ENCODE results near the gene MIER1. TPM values are rescaled to one million over a fixed set of nuclear protein-coding genes. Genes with fewer than 3 reads are reported as not detected.

Gene MIER1
- total RNA-seq, 4 donors from 2014 or later = 25.1 to 59.9 (median 44.9) TPM

GRCh38 chr1:66981679-66982078, 56.9 kb downstream of the MIER1 start:
- Histone ChIP-seq H3K36me3 (no peaks in the 10 kb centered on the region), H3K9me3 (no peaks in the 10 kb centered on the region), H3K4me1 (peaks cover 0 to 5% of the 10 kb centered on the region in 2 donors), H3K27me3 (no peaks in the 10 kb centered on the region), H3K27ac (peak overlapping the region; percentile 46 to 64), H3K4me3 (peak overlapping the region in 1 of 2 donors; percentile 22)
- intact Hi-C loops (cut with DNase I; ENCODE audit: low total_unique reads) = no loop called here
- TF ChIP-seq POLR2A (IDR thresholded peaks at IDR 0.05) (no peak), CTCF (IDR thresholded peaks at IDR 0.05) (no peak)
- peak in 1 of 2 donors; percentile 33 for DNase-seq

- peak overlapping the region in 1 of 2 donors; percentile 64 for H3K27ac ChIP-seq
- TF ChIP-seq CTCF (IDR thresholded peaks at IDR 0.05) (no peak), POLR2A (IDR thresholded peaks at IDR 0.05) (no peak)
- H3K36me3 ChIP-seq = no peaks in the 10 kb centered on the region
- H3K4me1 ChIP-seq = peaks cover 0 to 5% of the 10 kb centered on the region in 2 donors
- intact Hi-C loops (cut with DNase I; ENCODE audit: low total_unique reads) = no loop called here
- H3K9me3 ChIP-seq = no peaks in the 10 kb centered on the region
- no peaks in the 10 kb centered on the region for H3K27me3 ChIP-seq
- H3K4me3 ChIP-seq = no peak overlapping the region
- no peak for DNase-seq
Observed at GRCh38 chr1:66982561-66983260, 57.9 kb downstream of the MIER1 start.

GRCh38 chr1:66984491-66984890, 59.7 kb downstream of the MIER1 start:
- TF ChIP-seq POLR2A (IDR thresholded peaks at IDR 0.05) (no peak), CTCF (IDR thresholded peaks at IDR 0.05) (no peak)
- Histone ChIP-seq H3K4me1 (peaks cover 0 to 5% of the 10 kb centered on the region in 2 donors), H3K4me3 (no peak overlapping the region), H3K27me3 (no peaks in the 10 kb centered on the region), H3K27ac (no peak overlapping the region), H3K36me3 (no peaks in the 10 kb centered on the region), H3K9me3 (no peaks in the 10 kb centered on the region)
- intact Hi-C loops (cut with DNase I; ENCODE audit: low total_unique reads) = no loop called here
- DNase-seq = no peak

GRCh38 chr1:66985835-66986234, 61.0 kb downstream of the MIER1 start:
- DNase-seq = no peak
- no peak for TF ChIP-seq CTCF (IDR thresholded peaks at IDR 0.05)
- no peak for TF ChIP-seq POLR2A (IDR thresholded peaks at IDR 0.05)
- Histone ChIP-seq H3K4me3 (no peak overlapping the region), H3K36me3 (no peaks in the 10 kb centered on the region), H3K27me3 (no peaks in the 10 kb centered on the region), H3K9me3 (no peaks in the 10 kb centered on the region), H3K27ac (no peak overlapping the region), H3K4me1 (peaks cover 0 to 2% of the 10 kb centered on the region in 2 donors)
- intact Hi-C loops (cut with DNase I; ENCODE audit: low total_unique reads) = no loop called here

GRCh38 chr1:66993076-66993475, 68.3 kb downstream of the MIER1 start:
- TF ChIP-seq CTCF (IDR thresholded peaks at IDR 0.05) (no peak), POLR2A (IDR thresholded peaks at IDR 0.05) (no peak)
- Histone ChIP-seq H3K27ac (no peak overlapping the region), H3K27me3 (no peaks in the 10 kb centered on the region), H3K36me3 (no peaks in the 10 kb centered on the region), H3K4me3 (no peak overlapping the region), H3K4me1 (no peaks in the 10 kb centered on the region), H3K9me3 (no peaks in the 10 kb centered on the region)
- DNase-seq = no peak
- intact Hi-C loops (cut with DNase I; ENCODE audit: low total_unique reads) = no loop called here
